GM23338 (cell line): Measurements from ENCODE around the gene TNFRSF4. TPM values are rescaled to one million over a fixed set of nuclear protein-coding genes. Genes with fewer than 3 reads are reported as not detected.

Experiments
- ATAC-seq: fragments of 200-7000 bp; cut with Tn5 transposase; 3 replicates; pipeline ENCODE4 v1.9.1; 2020
- DNase-seq: peaks from one replicate; pipeline ENCODE4 v3.0.0-alpha.2; 2015; ENCODE audit warnings: low spot score
- H2AFZ ChIP-seq: fragments of 200-600 bp; sonication (generic); 2 replicates; pipeline ENCODE4 v1.8.0; 2016; ENCODE audit warnings: antibody characterized with exemption, mild to moderate bottlenecking, moderate library complexity
- H3F3A ChIP-seq: fragments of 200-600 bp; sonication (generic); replicated peaks from 2 replicates; pipeline ENCODE4 v1.8.0; 2017; ENCODE audit warnings: antibody characterized with exemption, mixed run types, low read depth
- H3K27ac ChIP-seq: fragments of 200-600 bp; sonication (generic); 2 replicates; pipeline ENCODE4 v1.6.1; 2016; ENCODE audit warnings: low read depth
- H3K27me3 ChIP-seq: fragments of 200-600 bp; sonication (generic); 2 replicates; pipeline ENCODE4 v1.8.0; 2016; ENCODE audit warnings: mild to moderate bottlenecking, mixed run types, moderate library complexity; ENCODE audit not compliant: insufficient read depth
- H3K36me3 ChIP-seq: fragments of 200-600 bp; sonication (generic); 2 replicates; pipeline ENCODE4 v1.8.0; 2016; ENCODE audit warnings: mild to moderate bottlenecking; ENCODE audit not compliant: insufficient read depth
- H3K4me1 ChIP-seq: fragments of 200-600 bp; sonication (generic); 2 replicates; pipeline ENCODE4 v1.8.0; 2016; ENCODE audit warnings: mild to moderate bottlenecking, moderate library complexity; ENCODE audit not compliant: insufficient read depth
- H3K4me2 ChIP-seq: fragments of 200-600 bp; sonication (generic); 2 replicates; pipeline ENCODE4 v1.7.1; 2017; ENCODE audit warnings: mixed run types
- H3K4me3 ChIP-seq: fragments of 200-600 bp; sonication (generic); 2 replicates; pipeline ENCODE4 v1.6.1; 2016; ENCODE audit warnings: mixed run types
- H3K79me2 ChIP-seq: fragments of 200-600 bp; sonication (generic); replicated peaks from 2 replicates; pipeline ENCODE4 v1.8.0; 2017; ENCODE audit warnings: mild to moderate bottlenecking; ENCODE audit not compliant: insufficient read depth
- H3K9me2 ChIP-seq: fragments of 200-600 bp; sonication (generic); 2 replicates; pipeline ENCODE4 v1.8.0; 2017; ENCODE audit not compliant: insufficient read depth
- H4K20me1 ChIP-seq: fragments of 200-600 bp; sonication (generic); replicated peaks from 2 replicates; pipeline ENCODE4 v1.8.0; 2017; ENCODE audit warnings: mild to moderate bottlenecking; ENCODE audit not compliant: insufficient read depth
- H3K27ac Mint-ChIP-seq: 2 replicates; pipeline ENCODE4 v1.8.0; 2020; ENCODE audit warnings: inconsistent platforms, mild to moderate bottlenecking, moderate library complexity, mixed read lengths
- H3K27me3 Mint-ChIP-seq: 3 replicates; pipeline ENCODE4 v1.8.0; 2022; ENCODE audit warnings: low read depth, mild to moderate bottlenecking, moderate library complexity, mixed read lengths, inconsistent platforms; ENCODE audit not compliant: insufficient read depth, poor library complexity
- H3K36me3 Mint-ChIP-seq: 3 replicates; pipeline ENCODE4 v1.8.0; 2021; ENCODE audit warnings: low read depth, mild to moderate bottlenecking, inconsistent platforms, moderate library complexity, mixed read lengths
- H3K4me1 Mint-ChIP-seq: 3 replicates; pipeline ENCODE4 v1.8.0; 2020; ENCODE audit warnings: mild to moderate bottlenecking, inconsistent platforms, mixed read lengths
- H3K4me3 Mint-ChIP-seq: 3 replicates; pipeline ENCODE4 v1.8.0; 2021; ENCODE audit warnings: moderate library complexity, mild to moderate bottlenecking, inconsistent platforms, mixed read lengths
- H3K9me3 Mint-ChIP-seq: 3 replicates; pipeline ENCODE4 v1.8.0; 2020; ENCODE audit warnings: moderate library complexity, mild to moderate bottlenecking, inconsistent platforms, mixed read lengths
- CTCF ChIP-seq, 2 experiments: fragments of 200-600 bp in 1 of 2; sonication (generic) in 1 of 2; conservative IDR thresholded peaks; 2 replicates each; pipeline versions ENCODE4 v1.5.1 to v1.6.1; 2016 to 2017; ENCODE audit warnings: antibody characterized with exemption in 2 of 2, low read depth in 2 of 2, mild to moderate bottlenecking in 2 of 2, moderate library complexity in 1 of 2
- EZH2 ChIP-seq: fragments of 200-600 bp; sonication (generic); IDR thresholded peaks from one replicate; pipeline ENCODE4 v1.8.0; 2017; ENCODE audit warnings: antibody characterized with exemption, mild to moderate bottlenecking, low read depth; ENCODE audit not compliant: unreplicated experiment
- JUNB ChIP-seq: IDR thresholded peaks from one replicate; pipeline ENCODE4 v1.6.1; 2016; ENCODE audit warnings: antibody characterized with exemption; ENCODE audit not compliant: unreplicated experiment
- NANOG ChIP-seq: IDR thresholded peaks from 2 replicates; pipeline ENCODE4 v1.6.1; 2016; ENCODE audit warnings: antibody characterized with exemption, borderline replicate concordance
- POLR2AphosphoS5 ChIP-seq: IDR thresholded peaks from 2 replicates; pipeline ENCODE4 v1.6.1; 2016; ENCODE audit warnings: antibody characterized with exemption, low read depth
- STAT1 ChIP-seq: IDR thresholded peaks from one replicate; pipeline ENCODE4 v1.6.1; 2016; ENCODE audit warnings: antibody characterized with exemption; ENCODE audit not compliant: unreplicated experiment
- ZNF331 ChIP-seq: fragments of 250-450 bp; sonication (Bioruptor Pico); IDR thresholded peaks from 2 replicates; pipeline ENCODE4 v1.5.0; 2020; ENCODE audit warnings: low read depth, mild to moderate bottlenecking, moderate library complexity
- polyA plus RNA-seq: library from polyadenylated mRNA; unstranded; fragments of >200 nt; fragmentation: Nextera tagmentation; extraction: Ambion mirVana; gene quantifications from 2 replicates; pipeline ENCODE4 v1.2.1, GENCODE V29; 2016
- total RNA-seq: library from RNA; depleted of rRNA; stranded (reverse); fragments of >200 nt; shearing (Covaris generic); gene quantifications from 2 replicates; pipeline ENCODE4 v1.2.3, GENCODE V29; 2014
- TF ChIP-seq, protein P1 (sequence below): IDR thresholded peaks from 2 replicates; pipeline ENCODE4 v1.6.1; 2016; ENCODE audit warnings: antibody characterized with exemption
- TF ChIP-seq, protein P2 (sequence below): IDR thresholded peaks from one replicate; pipeline ENCODE4 v1.6.1; 2018; ENCODE audit warnings: antibody characterized with exemption; ENCODE audit not compliant: unreplicated experiment
- TF ChIP-seq, protein P3 (sequence below): fragments of 250-450 bp; sonication (Bioruptor Pico); IDR thresholded peaks from 2 replicates; pipeline ENCODE4 v1.5.0; 2020; ENCODE audit warnings: mild to moderate bottlenecking, moderate library complexity

TNFRSF4 gene
- total and polyA plus RNA-seq, 2 experiments from 2014 or later = not detected

GRCh38 chr1:1210726-1211540 is 3.0 kb downstream of the TNFRSF4 start:
- no peak overlapping the region for H3K4me2 ChIP-seq
- H3K27me3 Mint-ChIP-seq = peaks cover 10% of the 10 kb centered on the region
- no peaks in the 10 kb centered on the region for H3K4me1 ChIP-seq
- H3F3A ChIP-seq = no peaks in the 10 kb centered on the region
- no peaks in the 10 kb centered on the region for H3K9me2 ChIP-seq
- ATAC-seq (no peak), DNase-seq (no peak)
- no peak overlapping the region for H3K4me3 Mint-ChIP-seq
- H3K27me3 ChIP-seq = 0 out of 2 replicates have a peak, but pooled peaks cover 8% of the 10 kb centered on the region
- TF ChIP-seq EZH2 (no peak), ZNF331 (CRISPR knock-in tag) (no peak), CTCF (conservative IDR thresholded peaks at IDR 0.05; ENCODE audit: low read depth in 2 of 2) (no peak), STAT1 (no peak), JUNB (no peak), NANOG (no peak), POLR2AphosphoS5 (no peak)
- TF ChIP-seq, protein P1, sequence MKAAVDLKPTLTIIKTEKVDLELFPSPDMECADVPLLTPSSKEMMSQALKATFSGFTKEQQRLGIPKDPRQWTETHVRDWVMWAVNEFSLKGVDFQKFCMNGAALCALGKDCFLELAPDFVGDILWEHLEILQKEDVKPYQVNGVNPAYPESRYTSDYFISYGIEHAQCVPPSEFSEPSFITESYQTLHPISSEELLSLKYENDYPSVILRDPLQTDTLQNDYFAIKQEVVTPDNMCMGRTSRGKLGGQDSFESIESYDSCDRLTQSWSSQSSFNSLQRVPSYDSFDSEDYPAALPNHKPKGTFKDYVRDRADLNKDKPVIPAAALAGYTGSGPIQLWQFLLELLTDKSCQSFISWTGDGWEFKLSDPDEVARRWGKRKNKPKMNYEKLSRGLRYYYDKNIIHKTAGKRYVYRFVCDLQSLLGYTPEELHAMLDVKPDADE = no peak
- TF ChIP-seq, protein P2, sequence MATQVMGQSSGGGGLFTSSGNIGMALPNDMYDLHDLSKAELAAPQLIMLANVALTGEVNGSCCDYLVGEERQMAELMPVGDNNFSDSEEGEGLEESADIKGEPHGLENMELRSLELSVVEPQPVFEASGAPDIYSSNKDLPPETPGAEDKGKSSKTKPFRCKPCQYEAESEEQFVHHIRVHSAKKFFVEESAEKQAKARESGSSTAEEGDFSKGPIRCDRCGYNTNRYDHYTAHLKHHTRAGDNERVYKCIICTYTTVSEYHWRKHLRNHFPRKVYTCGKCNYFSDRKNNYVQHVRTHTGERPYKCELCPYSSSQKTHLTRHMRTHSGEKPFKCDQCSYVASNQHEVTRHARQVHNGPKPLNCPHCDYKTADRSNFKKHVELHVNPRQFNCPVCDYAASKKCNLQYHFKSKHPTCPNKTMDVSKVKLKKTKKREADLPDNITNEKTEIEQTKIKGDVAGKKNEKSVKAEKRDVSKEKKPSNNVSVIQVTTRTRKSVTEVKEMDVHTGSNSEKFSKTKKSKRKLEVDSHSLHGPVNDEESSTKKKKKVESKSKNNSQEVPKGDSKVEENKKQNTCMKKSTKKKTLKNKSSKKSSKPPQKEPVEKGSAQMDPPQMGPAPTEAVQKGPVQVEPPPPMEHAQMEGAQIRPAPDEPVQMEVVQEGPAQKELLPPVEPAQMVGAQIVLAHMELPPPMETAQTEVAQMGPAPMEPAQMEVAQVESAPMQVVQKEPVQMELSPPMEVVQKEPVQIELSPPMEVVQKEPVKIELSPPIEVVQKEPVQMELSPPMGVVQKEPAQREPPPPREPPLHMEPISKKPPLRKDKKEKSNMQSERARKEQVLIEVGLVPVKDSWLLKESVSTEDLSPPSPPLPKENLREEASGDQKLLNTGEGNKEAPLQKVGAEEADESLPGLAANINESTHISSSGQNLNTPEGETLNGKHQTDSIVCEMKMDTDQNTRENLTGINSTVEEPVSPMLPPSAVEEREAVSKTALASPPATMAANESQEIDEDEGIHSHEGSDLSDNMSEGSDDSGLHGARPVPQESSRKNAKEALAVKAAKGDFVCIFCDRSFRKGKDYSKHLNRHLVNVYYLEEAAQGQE = no peak
- TF ChIP-seq, protein P3, sequence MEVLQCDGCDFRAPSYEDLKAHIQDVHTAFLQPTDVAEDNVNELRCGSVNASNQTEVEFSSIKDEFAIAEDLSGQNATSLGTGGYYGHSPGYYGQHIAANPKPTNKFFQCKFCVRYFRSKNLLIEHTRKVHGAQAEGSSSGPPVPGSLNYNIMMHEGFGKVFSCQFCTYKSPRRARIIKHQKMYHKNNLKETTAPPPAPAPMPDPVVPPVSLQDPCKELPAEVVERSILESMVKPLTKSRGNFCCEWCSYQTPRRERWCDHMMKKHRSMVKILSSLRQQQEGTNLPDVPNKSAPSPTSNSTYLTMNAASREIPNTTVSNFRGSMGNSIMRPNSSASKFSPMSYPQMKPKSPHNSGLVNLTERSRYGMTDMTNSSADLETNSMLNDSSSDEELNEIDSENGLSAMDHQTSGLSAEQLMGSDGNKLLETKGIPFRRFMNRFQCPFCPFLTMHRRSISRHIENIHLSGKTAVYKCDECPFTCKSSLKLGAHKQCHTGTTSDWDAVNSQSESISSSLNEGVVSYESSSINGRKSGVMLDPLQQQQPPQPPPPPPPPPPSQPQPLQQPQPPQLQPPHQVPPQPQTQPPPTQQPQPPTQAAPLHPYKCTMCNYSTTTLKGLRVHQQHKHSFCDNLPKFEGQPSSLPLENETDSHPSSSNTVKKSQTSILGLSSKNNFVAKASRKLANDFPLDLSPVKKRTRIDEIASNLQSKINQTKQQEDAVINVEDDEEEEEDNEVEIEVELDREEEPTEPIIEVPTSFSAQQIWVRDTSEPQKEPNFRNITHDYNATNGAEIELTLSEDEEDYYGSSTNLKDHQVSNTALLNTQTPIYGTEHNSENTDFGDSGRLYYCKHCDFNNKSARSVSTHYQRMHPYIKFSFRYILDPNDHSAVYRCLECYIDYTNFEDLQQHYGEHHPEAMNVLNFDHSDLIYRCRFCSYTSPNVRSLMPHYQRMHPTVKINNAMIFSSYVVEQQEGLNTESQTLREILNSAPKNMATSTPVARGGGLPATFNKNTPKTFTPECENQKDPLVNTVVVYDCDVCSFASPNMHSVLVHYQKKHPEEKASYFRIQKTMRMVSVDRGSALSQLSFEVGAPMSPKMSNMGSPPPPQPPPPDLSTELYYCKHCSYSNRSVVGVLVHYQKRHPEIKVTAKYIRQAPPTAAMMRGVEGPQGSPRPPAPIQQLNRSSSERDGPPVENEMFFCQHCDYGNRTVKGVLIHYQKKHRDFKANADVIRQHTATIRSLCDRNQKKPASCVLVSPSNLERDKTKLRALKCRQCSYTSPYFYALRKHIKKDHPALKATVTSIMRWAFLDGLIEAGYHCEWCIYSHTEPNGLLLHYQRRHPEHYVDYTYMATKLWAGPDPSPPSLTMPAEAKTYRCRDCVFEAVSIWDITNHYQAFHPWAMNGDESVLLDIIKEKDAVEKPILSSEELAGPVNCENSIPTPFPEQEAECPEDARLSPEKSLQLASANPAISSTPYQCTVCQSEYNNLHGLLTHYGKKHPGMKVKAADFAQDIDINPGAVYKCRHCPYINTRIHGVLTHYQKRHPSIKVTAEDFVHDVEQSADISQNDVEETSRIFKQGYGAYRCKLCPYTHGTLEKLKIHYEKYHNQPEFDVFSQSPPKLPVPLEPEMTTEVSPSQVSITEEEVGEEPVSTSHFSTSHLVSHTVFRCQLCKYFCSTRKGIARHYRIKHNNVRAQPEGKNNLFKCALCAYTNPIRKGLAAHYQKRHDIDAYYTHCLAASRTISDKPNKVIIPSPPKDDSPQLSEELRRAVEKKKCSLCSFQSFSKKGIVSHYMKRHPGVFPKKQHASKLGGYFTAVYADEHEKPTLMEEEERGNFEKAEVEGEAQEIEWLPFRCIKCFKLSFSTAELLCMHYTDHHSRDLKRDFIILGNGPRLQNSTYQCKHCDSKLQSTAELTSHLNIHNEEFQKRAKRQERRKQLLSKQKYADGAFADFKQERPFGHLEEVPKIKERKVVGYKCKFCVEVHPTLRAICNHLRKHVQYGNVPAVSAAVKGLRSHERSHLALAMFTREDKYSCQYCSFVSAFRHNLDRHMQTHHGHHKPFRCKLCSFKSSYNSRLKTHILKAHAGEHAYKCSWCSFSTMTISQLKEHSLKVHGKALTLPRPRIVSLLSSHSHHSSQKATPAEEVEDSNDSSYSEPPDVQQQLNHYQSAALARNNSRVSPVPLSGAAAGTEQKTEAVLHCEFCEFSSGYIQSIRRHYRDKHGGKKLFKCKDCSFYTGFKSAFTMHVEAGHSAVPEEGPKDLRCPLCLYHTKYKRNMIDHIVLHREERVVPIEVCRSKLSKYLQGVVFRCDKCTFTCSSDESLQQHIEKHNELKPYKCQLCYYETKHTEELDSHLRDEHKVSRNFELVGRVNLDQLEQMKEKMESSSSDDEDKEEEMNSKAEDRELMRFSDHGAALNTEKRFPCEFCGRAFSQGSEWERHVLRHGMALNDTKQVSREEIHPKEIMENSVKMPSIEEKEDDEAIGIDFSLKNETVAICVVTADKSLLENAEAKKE (CRISPR knock-in tag) = no peak
- no peaks in the 10 kb centered on the region for H3K36me3 Mint-ChIP-seq
- H3K27ac ChIP-seq = no peak overlapping the region
- no peaks in the 10 kb centered on the region for H3K36me3 ChIP-seq
- no peaks in the 10 kb centered on the region for H4K20me1 ChIP-seq
- H3K27ac Mint-ChIP-seq = no peak overlapping the region
- no peaks in the 10 kb centered on the region for H3K4me1 Mint-ChIP-seq
- no peaks in the 10 kb centered on the region; the same call in 2 of the 3 replicates for H3K9me3 Mint-ChIP-seq
- H3K4me3 ChIP-seq = no peak overlapping the region
- no peak overlapping the region for H2AFZ ChIP-seq
- no peaks in the 10 kb centered on the region for H3K79me2 ChIP-seq
